OCI-LY3 (cell line): Measurements from ENCODE around the gene C19orf53.

Experiments
- H2AFZ ChIP-seq: fragments of 200-600, 300-600 bp; shearing (Covaris generic); 2 replicates; pipeline ENCODE4 v1.6.0; 2014; ENCODE audit warnings: antibody characterized with exemption, low read depth, low read length
- H3K27ac ChIP-seq: fragments of 200-600, 300-600 bp; sonication (generic); 2 replicates; pipeline ENCODE4 v1.5.1; 2014; ENCODE audit warnings: mild to moderate bottlenecking, low read length, moderate library complexity, mixed read lengths
- H3K27me3 ChIP-seq: fragments of 200-600, 300-600 bp; sonication (generic); 2 replicates; pipeline ENCODE4 v1.6.1; 2014; ENCODE audit warnings: low read depth, low read length, mixed read lengths
- H3K36me3 ChIP-seq: fragments of 200-600, 300-600 bp; sonication (generic); replicated peaks from 2 replicates; pipeline ENCODE3; 2014; ENCODE audit warnings: low read depth, low read length, mixed read lengths
- H3K4me1 ChIP-seq: fragments of 300-600, 200-600 bp; sonication (generic); 2 replicates; pipeline ENCODE4 v1.6.1; 2014; ENCODE audit warnings: low read length, mixed read lengths
- H3K4me2 ChIP-seq: fragments of 200-600, 300-600 bp; sonication (generic); 2 replicates; pipeline ENCODE4 v1.6.1; 2014; ENCODE audit warnings: low read length, mixed read lengths
- H3K4me3 ChIP-seq: fragments of 300-600, 200-600 bp; sonication (generic); 2 replicates; pipeline ENCODE4 v1.5.1; 2014; ENCODE audit warnings: antibody characterized with exemption, mild to moderate bottlenecking, low read length, moderate library complexity
- H3K79me2 ChIP-seq: fragments of 300-600, 200-600 bp; shearing (Covaris generic); 2 replicates; pipeline ENCODE4 v1.6.1; 2014; ENCODE audit warnings: mild to moderate bottlenecking, low read length, mixed read lengths
- H3K9ac ChIP-seq: fragments of 300-600, 200-600 bp; shearing (Covaris generic); 2 replicates; pipeline ENCODE4 v1.6.0; 2014; ENCODE audit warnings: mild to moderate bottlenecking, low read length, moderate library complexity
- H3K9me3 ChIP-seq: fragments of 200-600, 300-600 bp; shearing (Covaris generic); 2 replicates; pipeline ENCODE4 v1.6.1; 2014; ENCODE audit warnings: low read length, mixed read lengths; ENCODE audit not compliant: insufficient read depth
- H4K20me1 ChIP-seq: fragments of 200-600, 300-600 bp; sonication (generic); 2 replicates; pipeline ENCODE4 v1.6.1; 2016; ENCODE audit warnings: low read length, mixed read lengths; ENCODE audit not compliant: insufficient read depth
- EZH2phosphoT487 ChIP-seq: fragments of 200-600 bp; shearing (Covaris generic); IDR thresholded peaks from 2 replicates; pipeline ENCODE4 v1.6.1; 2018; ENCODE audit warnings: antibody characterized with exemption, mixed run types, low read depth
- TF ChIP-seq, protein P1 (sequence below): fragments of 200-600, 300-600 bp; sonication (generic); IDR thresholded peaks from 2 replicates; pipeline ENCODE4 v1.5.1; 2014; ENCODE audit warnings: antibody characterized with exemption, low read length, low read depth

C19orf53 gene

DNA sequence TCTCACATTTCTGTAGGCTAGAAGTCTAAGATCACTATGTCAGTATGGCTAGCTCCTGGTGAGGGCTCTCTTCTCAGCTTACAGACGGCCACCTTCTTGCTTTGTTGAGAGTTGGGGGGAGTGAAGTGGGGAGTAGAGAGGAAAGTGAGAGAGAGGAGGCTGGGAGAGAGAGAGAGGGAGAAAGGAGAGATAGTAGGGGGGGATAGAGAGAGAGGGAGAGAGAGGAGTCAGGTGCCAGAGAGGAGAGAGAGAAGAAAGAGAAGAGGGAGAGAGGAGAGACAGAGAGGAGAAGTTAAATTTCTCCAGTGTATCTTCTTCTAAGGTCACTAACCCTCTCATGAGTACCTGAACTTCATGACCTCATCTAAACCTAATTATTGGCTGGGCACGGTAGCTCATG is 49.6 kb downstream of the C19orf53 start:
- H3K36me3 ChIP-seq, result peaks cover 30% of the 10 kb centered on the region
- no peak overlapping the region for H3K4me3 ChIP-seq
- TF ChIP-seq, protein P1, sequence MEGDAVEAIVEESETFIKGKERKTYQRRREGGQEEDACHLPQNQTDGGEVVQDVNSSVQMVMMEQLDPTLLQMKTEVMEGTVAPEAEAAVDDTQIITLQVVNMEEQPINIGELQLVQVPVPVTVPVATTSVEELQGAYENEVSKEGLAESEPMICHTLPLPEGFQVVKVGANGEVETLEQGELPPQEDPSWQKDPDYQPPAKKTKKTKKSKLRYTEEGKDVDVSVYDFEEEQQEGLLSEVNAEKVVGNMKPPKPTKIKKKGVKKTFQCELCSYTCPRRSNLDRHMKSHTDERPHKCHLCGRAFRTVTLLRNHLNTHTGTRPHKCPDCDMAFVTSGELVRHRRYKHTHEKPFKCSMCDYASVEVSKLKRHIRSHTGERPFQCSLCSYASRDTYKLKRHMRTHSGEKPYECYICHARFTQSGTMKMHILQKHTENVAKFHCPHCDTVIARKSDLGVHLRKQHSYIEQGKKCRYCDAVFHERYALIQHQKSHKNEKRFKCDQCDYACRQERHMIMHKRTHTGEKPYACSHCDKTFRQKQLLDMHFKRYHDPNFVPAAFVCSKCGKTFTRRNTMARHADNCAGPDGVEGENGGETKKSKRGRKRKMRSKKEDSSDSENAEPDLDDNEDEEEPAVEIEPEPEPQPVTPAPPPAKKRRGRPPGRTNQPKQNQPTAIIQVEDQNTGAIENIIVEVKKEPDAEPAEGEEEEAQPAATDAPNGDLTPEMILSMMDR, result no peak
- TF ChIP-seq EZH2phosphoT487, result no peak
- no peaks in the 10 kb centered on the region for H3K79me2 ChIP-seq
- no peak overlapping the region for H2AFZ ChIP-seq
- H3K27ac ChIP-seq, result no peak overlapping the region
- no peak overlapping the region for H3K4me2 ChIP-seq
- H3K9ac ChIP-seq, result no peak overlapping the region
- no peaks in the 10 kb centered on the region for H3K4me1 ChIP-seq
- H3K9me3 ChIP-seq, result no peaks in the 10 kb centered on the region
- H3K27me3 ChIP-seq, result no peaks in the 10 kb centered on the region
- H4K20me1 ChIP-seq, result no peaks in the 10 kb centered on the region

DNA sequence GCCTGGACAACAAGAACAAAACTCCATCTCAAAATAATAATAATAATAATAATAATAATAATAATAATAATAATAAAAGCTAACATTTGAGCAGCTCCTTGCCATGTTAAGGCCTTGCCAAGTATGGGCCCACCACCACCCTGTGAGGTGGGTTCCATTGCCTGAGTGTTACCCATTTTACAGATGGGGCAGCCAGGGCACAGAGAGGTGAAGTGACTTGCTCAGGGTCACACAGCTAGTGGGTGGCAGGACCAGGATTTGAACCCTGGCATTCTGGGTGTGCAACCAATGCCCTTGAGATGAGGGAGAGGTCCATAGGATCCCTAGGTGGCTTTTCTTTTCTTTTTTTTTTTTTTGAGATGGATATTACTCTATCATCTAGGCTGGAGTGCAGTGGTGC is 50.4 kb downstream of the C19orf53 start:
- Histone ChIP-seq H3K4me1 (no peaks in the 10 kb centered on the region), H3K36me3 (peaks cover 28% of the 10 kb centered on the region), H3K9ac (no peak overlapping the region), H3K27me3 (no peaks in the 10 kb centered on the region), H3K4me2 (no peak overlapping the region), H4K20me1 (no peaks in the 10 kb centered on the region), H3K9me3 (no peaks in the 10 kb centered on the region), H2AFZ (no peak overlapping the region), H3K4me3 (no peak overlapping the region), H3K27ac (no peak overlapping the region), H3K79me2 (no peaks in the 10 kb centered on the region)
- TF ChIP-seq, protein P1, result no peak
- no peak for TF ChIP-seq EZH2phosphoT487

DNA sequence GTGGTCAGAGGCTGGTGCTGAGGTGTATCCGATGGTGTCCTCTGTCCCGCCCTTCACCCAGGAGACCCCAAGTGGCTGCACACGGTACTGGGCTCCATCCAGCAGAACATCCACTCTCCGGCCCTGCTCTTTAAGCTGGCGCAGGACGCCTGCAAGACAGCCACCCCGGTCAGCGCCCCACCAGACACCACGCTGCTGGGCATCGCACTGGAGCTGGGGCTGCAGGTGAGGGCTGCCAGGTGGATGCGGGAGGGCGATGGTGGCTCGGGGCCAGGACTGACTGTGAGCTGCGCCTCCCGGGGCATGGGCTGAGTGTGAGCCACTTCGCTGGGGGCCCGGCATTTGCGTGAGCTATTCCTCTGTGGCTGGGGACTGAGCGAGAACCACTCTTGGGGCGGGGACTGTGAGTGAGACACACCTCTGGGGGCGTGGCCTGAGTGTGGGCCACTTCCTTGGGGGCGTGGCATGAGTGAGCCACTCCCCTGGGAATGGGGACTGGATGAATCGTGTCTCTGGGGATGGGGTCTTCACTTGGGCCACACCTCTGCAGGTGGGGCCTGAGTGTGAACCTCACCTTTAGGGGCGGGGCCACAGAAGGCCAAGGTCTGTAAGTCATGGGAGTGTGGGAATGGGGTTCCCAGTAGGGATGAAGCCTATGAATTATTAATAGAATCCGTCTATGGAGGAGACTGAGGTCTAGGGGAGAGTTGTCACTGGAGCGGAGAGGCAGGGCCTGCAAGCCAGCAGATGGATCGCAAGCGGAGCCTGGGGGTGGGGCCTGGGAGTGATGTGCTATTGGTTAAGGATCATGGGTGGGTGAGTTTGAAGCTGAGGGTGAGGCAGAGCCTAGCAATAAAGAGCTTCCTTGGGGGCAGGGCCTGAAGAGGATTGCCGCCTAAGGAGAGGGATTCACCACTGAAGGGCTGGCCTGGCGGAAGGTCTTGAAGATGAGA is 51.5 kb downstream of the C19orf53 start:
- H2AFZ ChIP-seq, result no peak overlapping the region
- no peaks in the 10 kb centered on the region for H4K20me1 ChIP-seq
- H3K79me2 ChIP-seq, result no peaks in the 10 kb centered on the region
- H3K4me1 ChIP-seq, result no peaks in the 10 kb centered on the region
- no peaks in the 10 kb centered on the region for H3K27me3 ChIP-seq
- H3K9me3 ChIP-seq, result no peaks in the 10 kb centered on the region
- H3K27ac ChIP-seq, result no peak overlapping the region
- no peak overlapping the region for H3K4me2 ChIP-seq
- H3K36me3 ChIP-seq, result peaks cover 34% of the 10 kb centered on the region
- no peak overlapping the region for H3K4me3 ChIP-seq
- H3K9ac ChIP-seq, result no peak overlapping the region
- no peak for TF ChIP-seq EZH2phosphoT487
- TF ChIP-seq, protein P1, result no peak

DNA sequence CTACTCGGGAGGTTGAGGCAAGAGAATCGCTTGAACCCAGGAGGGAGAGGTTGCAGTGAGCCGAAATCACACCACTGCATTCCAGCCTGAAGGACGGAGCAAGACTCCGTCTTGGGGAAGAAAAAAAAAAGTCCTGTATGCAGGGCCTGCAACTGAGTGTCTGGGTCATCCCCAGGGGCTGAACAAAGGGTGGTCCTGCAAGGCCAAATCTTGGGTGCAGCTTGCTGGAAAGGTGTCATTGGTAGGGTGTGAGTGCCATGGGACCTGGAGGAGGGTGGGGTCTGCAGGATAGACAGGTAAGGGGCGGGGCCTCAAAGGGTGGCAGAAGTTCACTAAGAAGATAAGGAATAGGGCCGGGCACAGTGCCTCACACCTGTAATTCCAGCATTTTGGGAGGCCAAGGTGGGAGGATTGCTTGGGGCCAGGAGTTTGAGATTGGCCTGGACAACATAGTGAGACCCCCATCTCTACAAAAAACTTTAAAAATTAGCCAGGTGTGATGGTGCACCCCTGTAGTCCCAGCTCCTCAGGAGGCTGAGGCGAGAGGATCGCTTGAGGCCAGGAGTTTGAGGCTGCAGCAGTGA is 52.5 kb downstream of the C19orf53 start:
- no peaks in the 10 kb centered on the region for H3K4me1 ChIP-seq
- H3K9ac ChIP-seq, result no peak overlapping the region
- H3K27ac ChIP-seq, result no peak overlapping the region
- H3K4me3 ChIP-seq, result no peak overlapping the region
- peaks cover 29% of the 10 kb centered on the region for H3K36me3 ChIP-seq
- H3K79me2 ChIP-seq, result no peaks in the 10 kb centered on the region
- H3K27me3 ChIP-seq, result no peaks in the 10 kb centered on the region
- no peaks in the 10 kb centered on the region for H3K9me3 ChIP-seq
- H4K20me1 ChIP-seq, result no peaks in the 10 kb centered on the region
- no peak overlapping the region for H3K4me2 ChIP-seq
- TF ChIP-seq EZH2phosphoT487, result no peak
- TF ChIP-seq, protein P1, result no peak
- H2AFZ ChIP-seq, result no peak overlapping the region
